HG02852 (cell line): ENCODE results near the gene TRNP1.
"Not testable (repeated sequence)": the region's sequence is repeated elsewhere in the genome, so short reads cannot be mapped to it uniquely, and the experiment has no call there.

ENCODE experiments used
- ATAC-seq: cut with Tn5 transposase; IDR thresholded peaks from one replicate; pipeline ENCODE4 v1.9.1; 2021; ENCODE audit warnings: mild to moderate bottlenecking, moderate library complexity; ENCODE audit not compliant: unreplicated experiment

TRNP1 gene

GRCh38 chr1:26993237-26994019, at the start of gene TRNP1:
TSS of gene TRNP1 (plus strand) at chr1:26993692. CDS start at chr1:26993787, 95 bp downstream.
- ATAC-seq, result peak; percentile 37

GRCh38 chr1:26945138-26945537, 48.4 kb upstream of the TRNP1 start:
- no peak for ATAC-seq

- no peak for ATAC-seq
These were observed 47.8 kb upstream of the TRNP1 start for GRCh38 chr1:26945728-26946127.

GRCh38 chr1:26946270-26946669, 47.2 kb upstream of the TRNP1 start:
- ATAC-seq, result no peak

- not testable (repeated sequence) for ATAC-seq
These were observed 44.8 kb upstream of the TRNP1 start for GRCh38 chr1:26948725-26949057.

- no peak for ATAC-seq
These were observed 44.1 kb upstream of the TRNP1 start for GRCh38 chr1:26949266-26949925.

- no peak for ATAC-seq
These were observed 43.6 kb upstream of the TRNP1 start for GRCh38 chr1:26949926-26950319.

- no peak for ATAC-seq
These were observed 42.9 kb upstream of the TRNP1 start for GRCh38 chr1:26950602-26951001.

GRCh38 chr1:26951216-26951615, 42.3 kb upstream of the TRNP1 start:
- ATAC-seq, result no peak

GRCh38 chr1:26951821-26952497, 41.5 kb upstream of the TRNP1 start:
- ATAC-seq, result no peak

GRCh38 chr1:26953374-26953773, 40.1 kb upstream of the TRNP1 start:
- no peak for ATAC-seq

- no peak for ATAC-seq
These were observed 37.2 kb upstream of the TRNP1 start for GRCh38 chr1:26956321-26956720.

GRCh38 chr1:26957306-26957705, 36.2 kb upstream of the TRNP1 start:
- no peak for ATAC-seq

- no peak for ATAC-seq
These were observed 34.2 kb upstream of the TRNP1 start for GRCh38 chr1:26959270-26959669.

- no peak for ATAC-seq
These were observed 33.5 kb upstream of the TRNP1 start, which contains the start of gene KDF1 for GRCh38 chr1:26959722-26960624. TSS of gene KDF1 (minus strand) at chr1:26960468. CDS start at chr1:26952380, 8,088 bp downstream.

GRCh38 chr1:26960625-26960966, 32.9 kb upstream of the TRNP1 start:
- ATAC-seq, result no peak

GRCh38 chr1:26961826-26962225, 31.7 kb upstream of the TRNP1 start:
- no peak for ATAC-seq

- ATAC-seq, result no peak
These were observed 28.3 kb upstream of the TRNP1 start for GRCh38 chr1:26965213-26965612.

GRCh38 chr1:26965628-26966027, 27.9 kb upstream of the TRNP1 start:
- no peak for ATAC-seq

- no peak for ATAC-seq
These were observed 22.7 kb upstream of the TRNP1 start for GRCh38 chr1:26970810-26971209.

- ATAC-seq, result no peak
These were observed 21.9 kb upstream of the TRNP1 start for GRCh38 chr1:26971590-26971989.
